Caco-2 (cell line): ENCODE data around the gene ABCA1. TPM values are rescaled to one million over a fixed set of nuclear protein-coding genes. Genes with fewer than 3 reads are reported as not detected.

Source experiments
- BruUV-seq: library from RNA; stranded (reverse); fragments of 400-500 nt; replicated peaks from 2 replicates; lab custom pipeline; 2021; lab: Mats Ljungman, UMichigan
- CTCF ChIA-PET: fragments of 300-600 bp; sonication (Branson Sonifier 250); formaldehyde crosslinking; loops from one replicate; lab custom pipeline; 2022; ENCODE audit warnings: antibody characterized with exemption; lab: Charles Lee
- POLR2A ChIA-PET: fragments of 300-600 bp; sonication (Branson Sonifier 250); formaldehyde crosslinking; loops from one replicate; lab custom pipeline; 2022; ENCODE audit warnings: antibody characterized with exemption; lab: Charles Lee
- DNase-seq, 2 experiments: peaks; one replicate each; pipeline versions ENCODE4 v3.0.0 to v3.0.0-alpha.2; 2020 to 2022
- H3K27me3 ChIP-seq: replicated peaks from 2 replicates; pipeline ENCODE4 v1.6.0; 2011; ENCODE audit warnings: low read length; ENCODE audit not compliant: control insufficient read depth, insufficient read depth
- H3K36me3 ChIP-seq: 2 replicates; pipeline ENCODE4 v1.5.1; 2011; ENCODE audit warnings: low read length; ENCODE audit not compliant: control insufficient read depth, insufficient read depth
- H3K4me1 ChIP-seq: fragments of 250-450 bp; sonication (Bioruptor Pico); 2 replicates; pipeline ENCODE4 v1.5.1; 2020; ENCODE audit warnings: mild to moderate bottlenecking
- H3K4me3 ChIP-seq: 2 replicates; pipeline ENCODE4 v1.5.1; 2011; ENCODE audit warnings: low read depth, mild to moderate bottlenecking, control low read depth, low read length
- H3K9me3 ChIP-seq: fragments of 250-450 bp; sonication (Bioruptor Pico); 2 replicates; pipeline ENCODE4 v1.5.1; 2020; ENCODE audit warnings: mild to moderate bottlenecking, moderate library complexity
- H3K27ac Mint-ChIP-seq: one replicate; pipeline ENCODE4 v1.8.0; 2022; ENCODE audit warnings: mixed read lengths; ENCODE audit not compliant: unreplicated experiment
- H3K27me3 Mint-ChIP-seq: one replicate; pipeline ENCODE4 v1.8.0; 2022; ENCODE audit warnings: mixed read lengths; ENCODE audit not compliant: insufficient read depth, unreplicated experiment
- H3K36me3 Mint-ChIP-seq: one replicate; pipeline ENCODE4 v1.8.0; 2022; ENCODE audit warnings: mild to moderate bottlenecking, mixed read lengths; ENCODE audit not compliant: insufficient read depth, unreplicated experiment
- H3K4me1 Mint-ChIP-seq: one replicate; pipeline ENCODE4 v1.8.0; 2022; ENCODE audit warnings: low read depth, mixed read lengths; ENCODE audit not compliant: unreplicated experiment
- H3K4me3 Mint-ChIP-seq: one replicate; pipeline ENCODE4 v1.8.0; 2022; ENCODE audit warnings: mild to moderate bottlenecking, moderate library complexity, mixed read lengths; ENCODE audit not compliant: unreplicated experiment
- H3K9me3 Mint-ChIP-seq: one replicate; pipeline ENCODE4 v1.8.0; 2022; ENCODE audit warnings: mixed read lengths; ENCODE audit not compliant: unreplicated experiment
- intact Hi-C: fragments of 100-400 bp; cut with micrococcal nuclease; formaldehyde crosslinking; loops from one replicate; pipeline ENCODE4 v1.10.0; 2022; ENCODE audit not compliant: unreplicated experiment
- total RNA-seq: library from RNA; stranded (reverse); gene quantifications from 2 replicates; pipeline ENCODE4 v1.2.3, GENCODE V29; 2022
- TF ChIP-seq, protein P1 (sequence below), 2 experiments: fragments of 200-600 bp in 1 of 2; IDR thresholded peaks; 1 replicate in 1 of 2; 2 replicates in 1 of 2; pipeline versions ENCODE4 v1.5.1 to v1.8.0; 2011 to 2022; ENCODE audit warnings: antibody characterized with exemption in 1 of 2, control low read depth in 1 of 2, inconsistent platforms in 1 of 2, low read depth in 1 of 2, low read length in 1 of 2, mild to moderate bottlenecking in 1 of 2, moderate library complexity in 1 of 2; ENCODE audit not compliant: insufficient read depth in 1 of 2, severe bottlenecking in 1 of 2, unreplicated experiment in 1 of 2

Gene ABCA1
- total RNA-seq, 1 experiment from 2014 or later, result 14.0 TPM

DNA sequence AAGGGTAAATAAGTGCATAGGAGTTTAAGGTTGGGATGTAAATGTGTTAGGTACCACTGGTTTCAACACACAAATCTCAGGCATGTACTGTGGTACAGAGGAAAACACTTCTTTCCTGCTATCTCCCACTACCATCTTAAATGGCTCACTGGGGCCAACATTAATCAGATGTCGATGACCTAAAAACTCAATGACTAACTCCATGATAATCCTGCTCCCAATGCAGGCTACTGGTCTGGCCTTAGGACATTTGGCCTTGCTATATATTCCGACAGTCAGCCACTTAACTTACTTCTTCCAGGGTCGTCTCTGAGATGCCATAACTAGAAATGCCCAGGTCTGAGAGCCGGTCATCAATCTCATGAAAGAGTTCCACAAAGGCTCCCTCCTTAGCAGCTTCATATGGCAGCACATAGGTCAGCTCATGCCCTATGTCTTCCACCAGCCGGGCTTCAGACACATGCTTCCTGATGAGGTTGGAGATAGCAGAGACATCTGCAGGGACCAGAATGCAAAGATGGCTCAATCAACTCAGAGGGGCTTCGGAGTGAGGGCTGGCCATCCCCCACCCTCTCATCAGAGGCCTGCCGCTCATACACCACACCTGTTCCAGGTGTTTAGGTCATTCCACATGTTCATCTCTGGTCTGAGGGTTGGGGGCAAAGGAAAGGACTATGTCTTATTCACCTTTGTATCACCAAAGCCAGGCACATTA is 111.9 kb downstream of the ABCA1 start:
- Mint-ChIP-seq H3K4me3 (no peak overlapping the region), H3K36me3 (peaks cover 14% of the 10 kb centered on the region), H3K9me3 (no peaks in the 10 kb centered on the region), H3K4me1 (no peaks in the 10 kb centered on the region), H3K27me3 (no peaks in the 10 kb centered on the region), H3K27ac (no peak overlapping the region)
- ChIA-PET CTCF (no interaction called here), POLR2A (no interaction called here)
- TF ChIP-seq, protein P1, sequence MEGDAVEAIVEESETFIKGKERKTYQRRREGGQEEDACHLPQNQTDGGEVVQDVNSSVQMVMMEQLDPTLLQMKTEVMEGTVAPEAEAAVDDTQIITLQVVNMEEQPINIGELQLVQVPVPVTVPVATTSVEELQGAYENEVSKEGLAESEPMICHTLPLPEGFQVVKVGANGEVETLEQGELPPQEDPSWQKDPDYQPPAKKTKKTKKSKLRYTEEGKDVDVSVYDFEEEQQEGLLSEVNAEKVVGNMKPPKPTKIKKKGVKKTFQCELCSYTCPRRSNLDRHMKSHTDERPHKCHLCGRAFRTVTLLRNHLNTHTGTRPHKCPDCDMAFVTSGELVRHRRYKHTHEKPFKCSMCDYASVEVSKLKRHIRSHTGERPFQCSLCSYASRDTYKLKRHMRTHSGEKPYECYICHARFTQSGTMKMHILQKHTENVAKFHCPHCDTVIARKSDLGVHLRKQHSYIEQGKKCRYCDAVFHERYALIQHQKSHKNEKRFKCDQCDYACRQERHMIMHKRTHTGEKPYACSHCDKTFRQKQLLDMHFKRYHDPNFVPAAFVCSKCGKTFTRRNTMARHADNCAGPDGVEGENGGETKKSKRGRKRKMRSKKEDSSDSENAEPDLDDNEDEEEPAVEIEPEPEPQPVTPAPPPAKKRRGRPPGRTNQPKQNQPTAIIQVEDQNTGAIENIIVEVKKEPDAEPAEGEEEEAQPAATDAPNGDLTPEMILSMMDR (IDR thresholded peaks at IDR 0.05; ENCODE audit: insufficient read depth in 1 of 2, low read depth in 1 of 2, low read length in 1 of 2, severe bottlenecking in 1 of 2, unreplicated experiment in 1 of 2), result no peak
- BruUV-seq, result no TSS peak
- no peak overlapping the region for H3K4me3 ChIP-seq
- no peaks in the 10 kb centered on the region for H3K9me3 ChIP-seq
- H3K27me3 ChIP-seq, result no peaks in the 10 kb centered on the region
- intact Hi-C loops, result no loop called here
- H3K36me3 ChIP-seq, result peaks cover 9% of the 10 kb centered on the region
- no peaks in the 10 kb centered on the region for H3K4me1 ChIP-seq
- DNase-seq, result no peak

DNA sequence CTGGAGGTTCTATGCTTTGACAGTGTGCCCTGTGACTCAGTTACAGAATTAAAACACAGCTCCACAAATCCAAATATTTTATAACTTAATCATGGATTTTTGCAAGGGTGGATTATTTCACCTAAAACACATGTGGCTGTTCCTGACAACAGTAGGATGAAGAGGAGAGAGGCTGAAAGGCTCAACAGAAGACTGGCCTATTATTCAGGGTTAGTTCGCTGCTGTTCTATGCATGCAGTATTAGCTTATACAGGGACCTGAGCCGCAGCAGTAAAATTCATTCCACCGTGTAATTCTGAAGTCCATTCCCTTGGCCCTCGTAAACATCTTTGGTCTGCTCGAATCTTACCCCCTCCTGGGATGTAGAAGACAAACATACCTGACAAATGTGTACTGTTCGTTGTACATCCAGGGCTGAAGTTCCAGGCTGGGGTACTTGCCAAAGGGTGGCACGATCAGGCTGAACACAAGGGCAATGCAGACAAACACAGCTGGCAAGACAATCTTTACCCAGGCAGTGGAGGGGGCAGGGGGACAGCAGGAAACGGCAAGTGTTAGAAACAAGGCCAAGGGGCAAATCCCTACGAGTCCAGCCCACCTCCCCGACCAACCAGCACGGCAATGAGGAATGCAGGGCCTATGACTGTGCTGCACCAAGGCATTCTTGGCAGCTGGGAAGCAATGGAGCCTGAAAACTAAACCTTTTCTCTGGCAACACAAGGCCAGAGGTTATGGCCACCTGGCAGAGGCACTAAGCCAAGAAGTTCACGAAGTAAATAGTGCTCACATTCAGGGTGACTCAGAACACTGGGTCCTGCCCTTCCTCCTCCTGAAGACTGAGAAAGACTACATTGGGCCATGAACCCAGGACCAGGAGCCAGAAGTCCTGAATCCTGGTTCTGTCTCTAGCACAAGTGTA is 117.3 kb downstream of the ABCA1 start:
- TF ChIP-seq, protein P1 (IDR thresholded peaks at IDR 0.05; ENCODE audit: insufficient read depth in 1 of 2, low read depth in 1 of 2, low read length in 1 of 2, severe bottlenecking in 1 of 2, unreplicated experiment in 1 of 2), result no peak
- Histone ChIP-seq H3K4me3 (no peak overlapping the region), H3K4me1 (no peaks in the 10 kb centered on the region), H3K27me3 (no peaks in the 10 kb centered on the region), H3K36me3 (peaks cover 2% of the 10 kb centered on the region), H3K9me3 (no peaks in the 10 kb centered on the region)
- intact Hi-C loops, result no loop called here
- ChIA-PET CTCF (no interaction called here), POLR2A (no interaction called here)
- no peaks in the 10 kb centered on the region for H3K27me3 Mint-ChIP-seq
- no peak overlapping the region for H3K27ac Mint-ChIP-seq
- DNase-seq, result no peak
- peaks cover 17% of the 10 kb centered on the region for H3K36me3 Mint-ChIP-seq
- no peaks in the 10 kb centered on the region for H3K9me3 Mint-ChIP-seq
- BruUV-seq, result no TSS peak
- H3K4me3 Mint-ChIP-seq, result no peak overlapping the region
- H3K4me1 Mint-ChIP-seq, result no peaks in the 10 kb centered on the region

DNA sequence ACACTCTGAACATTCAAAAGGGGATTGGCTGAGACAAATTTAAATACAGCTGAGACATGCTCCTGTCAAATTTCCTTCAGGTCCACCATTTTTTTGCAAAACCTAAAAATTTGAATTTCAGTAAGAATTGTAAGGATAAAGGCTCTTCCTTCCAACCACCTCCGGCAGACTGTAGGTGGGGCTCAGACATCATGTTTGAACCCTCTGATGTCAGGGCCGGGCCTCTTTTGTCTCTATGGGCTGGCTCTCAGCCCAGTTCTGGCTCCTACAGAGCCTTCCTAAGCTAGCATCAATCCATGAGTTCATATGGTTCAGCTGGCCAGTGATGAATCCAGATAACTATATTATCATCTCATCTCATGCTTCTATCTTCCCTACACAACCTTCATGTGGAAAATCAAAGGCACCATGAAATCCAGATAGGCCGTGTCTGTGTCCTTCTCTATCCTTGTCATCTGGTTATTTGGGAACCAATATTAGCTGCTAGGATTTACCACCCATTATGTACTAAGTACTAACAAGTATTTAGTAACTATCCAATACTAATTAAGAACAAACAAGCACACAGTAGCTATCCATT is 119.8 kb downstream of the ABCA1 start:
- CTCF ChIA-PET, result interaction anchor here (0.6 kb wide), 1 partner anchor 25 kb away, joined by 3 read pairs; no protein-coding TSS in a partner anchor
- Histone ChIP-seq H3K36me3 (peaks cover 6% of the 10 kb centered on the region), H3K4me1 (no peaks in the 10 kb centered on the region), H3K9me3 (no peaks in the 10 kb centered on the region), H3K27me3 (no peaks in the 10 kb centered on the region), H3K4me3 (no peak overlapping the region)
- BruUV-seq, result no TSS peak
- Mint-ChIP-seq H3K27ac (no peak overlapping the region), H3K36me3 (peaks cover 18% of the 10 kb centered on the region), H3K4me1 (no peaks in the 10 kb centered on the region), H3K9me3 (no peaks in the 10 kb centered on the region), H3K27me3 (no peaks in the 10 kb centered on the region), H3K4me3 (no peak overlapping the region)
- TF ChIP-seq, protein P1 (IDR thresholded peaks at IDR 0.05; ENCODE audit: insufficient read depth in 1 of 2, low read depth in 1 of 2, low read length in 1 of 2, severe bottlenecking in 1 of 2, unreplicated experiment in 1 of 2), result no peak
- POLR2A ChIA-PET, result no interaction called here
- intact Hi-C loops, result no loop called here
- DNase-seq, result no peak
